GM21723 (cell line): ENCODE measurements around the gene FLII.
"Not testable (repeated sequence)": the region's sequence is repeated elsewhere in the genome, so short reads cannot be mapped to it uniquely, and the experiment has no call there.

Experiments used
- ATAC-seq: cut with Tn5 transposase; IDR thresholded peaks from one replicate; pipeline ENCODE4 v1.9.1; 2021; ENCODE audit warnings: mild to moderate bottlenecking, moderate library complexity; ENCODE audit not compliant: unreplicated experiment

Gene FLII

GRCh38 chr17:18224387-18225120 lies 34.0 kb downstream of the FLII start:
- no peak for ATAC-seq

DNA sequence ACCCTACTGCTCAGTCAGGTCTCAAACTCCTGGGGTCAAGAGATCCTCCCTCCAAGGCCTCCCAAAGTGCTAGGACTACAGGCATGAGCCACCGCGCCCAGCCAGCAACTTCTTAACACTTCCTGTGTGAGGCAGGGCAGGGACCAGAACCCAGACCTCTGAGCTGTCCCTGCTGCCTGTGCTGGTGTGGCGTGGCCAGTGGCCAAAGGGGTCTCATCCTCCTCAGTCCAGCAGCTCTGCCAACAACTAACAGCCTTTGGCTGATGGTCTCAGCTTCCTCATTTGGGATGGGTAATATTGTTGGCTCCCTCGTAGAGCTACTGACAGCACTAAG lies 34.5 kb downstream of the FLII start:
- ATAC-seq = no peak

DNA sequence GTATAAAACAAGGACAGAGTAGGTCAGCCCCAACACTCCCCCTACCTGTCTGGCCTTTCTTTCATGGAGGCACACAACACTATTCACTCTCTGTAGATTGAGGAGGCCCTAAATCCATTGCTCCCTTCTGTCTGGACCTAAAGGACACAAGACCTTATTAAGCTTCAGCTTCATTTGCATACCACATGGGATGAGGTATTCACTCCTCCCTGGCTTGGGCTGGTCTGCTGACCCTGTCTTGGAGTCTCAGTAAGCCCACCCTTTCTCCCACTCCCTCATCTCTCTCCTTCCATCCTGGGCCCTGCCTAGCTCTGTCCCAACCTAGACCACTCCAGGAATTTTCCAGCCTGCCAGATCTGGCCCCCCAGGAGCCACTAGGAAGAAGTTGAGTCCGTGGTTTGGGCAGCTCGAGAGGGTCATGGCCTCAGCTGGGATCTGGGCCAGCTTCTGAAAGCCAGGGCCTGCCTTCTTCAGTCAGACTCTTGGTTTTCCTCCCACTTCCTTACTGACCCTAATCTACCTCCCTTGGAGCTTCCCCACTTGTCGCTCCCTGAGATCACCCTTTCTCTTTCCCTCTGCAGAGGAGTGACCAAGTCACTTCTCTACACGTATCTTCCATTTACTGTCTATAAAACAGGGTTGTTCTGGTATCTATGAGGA lies 39.7 kb downstream of the FLII start:
- no peak for ATAC-seq

GRCh38 chr17:18217412-18218015 lies 41.0 kb downstream of the FLII start:
- ATAC-seq = no peak

DNA sequence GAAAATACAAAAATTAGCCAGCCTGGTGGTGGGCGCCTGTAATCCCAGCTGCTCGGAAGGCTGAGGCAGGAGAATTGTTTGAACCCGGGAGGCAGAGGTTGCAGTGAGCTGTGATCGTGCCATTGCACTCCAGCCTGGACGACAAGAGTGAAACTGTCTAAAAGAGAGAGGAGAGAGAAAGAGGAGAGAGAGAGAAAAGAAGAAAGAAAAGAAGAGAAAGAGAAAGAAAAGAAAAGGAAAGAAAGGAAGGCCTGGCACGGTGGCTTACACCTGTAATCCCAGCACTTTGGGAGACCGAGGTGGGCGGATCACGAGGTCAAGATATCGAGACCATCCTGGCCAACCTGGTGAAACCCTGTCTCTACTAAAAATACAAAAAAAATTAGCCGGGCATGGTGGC lies 41.6 kb downstream of the FLII start:
- not testable (repeated sequence) for ATAC-seq

GRCh38 chr17:18213666-18214270 lies 44.8 kb downstream of the FLII start:
- ATAC-seq = no peak

GRCh38 chr17:18208092-18208491 lies 50.4 kb downstream of the FLII start:
- no peak for ATAC-seq

DNA sequence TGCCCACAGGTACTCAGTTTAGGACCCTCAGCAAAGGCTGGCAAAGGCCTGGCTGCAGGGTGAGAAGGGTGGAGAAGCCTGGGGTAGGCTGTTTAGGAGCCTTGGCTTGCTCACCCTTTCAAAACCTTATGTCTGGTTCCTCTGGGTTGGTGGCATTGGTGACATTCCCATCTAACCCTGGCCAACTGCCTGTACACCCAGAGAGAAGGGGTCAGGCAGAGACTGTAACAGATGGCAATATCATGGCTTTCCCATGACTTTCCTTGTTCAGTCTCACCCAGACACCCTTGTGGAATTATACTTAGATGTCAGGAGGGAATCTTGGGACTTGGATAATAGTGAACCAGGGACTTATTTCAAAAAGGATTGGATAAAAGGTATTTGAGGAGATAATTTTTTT lies 51.6 kb downstream of the FLII start:
- no peak for ATAC-seq

GRCh38 chr17:18205861-18206260 lies 52.7 kb downstream of the FLII start:
- ATAC-seq = no peak

DNA sequence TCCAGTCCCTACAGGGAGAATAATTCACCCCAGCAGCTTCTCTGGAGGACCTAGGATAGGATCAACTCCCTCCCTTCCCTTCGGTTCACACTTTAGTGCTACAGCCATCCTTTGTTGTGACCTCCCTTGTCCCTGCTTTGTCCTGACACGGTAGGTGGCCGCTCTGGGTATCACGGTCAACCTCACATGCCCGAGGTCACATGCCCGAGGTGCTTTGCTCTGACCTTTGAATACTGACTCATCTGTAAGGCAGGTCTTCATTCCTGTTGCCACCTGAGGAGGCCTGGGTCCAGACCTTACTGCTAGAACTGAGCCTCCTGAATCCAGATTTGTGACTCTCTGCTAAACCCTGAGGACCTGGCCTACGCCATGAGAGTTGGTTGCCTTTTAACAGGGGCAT lies 55.2 kb downstream of the FLII start:
- no peak for ATAC-seq

DNA sequence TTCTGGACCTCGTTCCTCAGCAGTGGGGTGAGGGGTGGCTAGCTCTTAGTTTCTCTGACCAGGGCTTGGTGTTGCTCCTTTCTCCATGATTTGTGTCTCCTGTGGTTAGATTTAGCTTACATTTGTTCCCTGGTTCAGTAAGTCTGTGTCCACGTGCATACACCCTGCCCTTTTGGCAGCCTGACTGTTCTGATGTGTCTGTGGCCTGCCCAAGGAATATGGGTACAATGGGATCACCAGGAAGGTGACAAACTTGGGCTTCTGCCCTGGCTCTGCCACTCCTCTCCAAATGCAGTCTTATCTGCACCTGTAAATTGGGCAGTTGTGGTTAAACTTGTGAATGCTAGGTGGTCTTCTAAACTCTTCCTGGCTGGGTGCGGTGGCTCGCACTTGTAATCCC lies 57.4 kb downstream of the FLII start:
- ATAC-seq = no peak

GRCh38 chr17:18198530-18198929 lies 60.0 kb downstream of the FLII start:
- ATAC-seq = no peak

- ATAC-seq = no peak
Measured at GRCh38 chr17:18197535-18198194, 60.9 kb downstream of the FLII start.

GRCh38 chr17:18195246-18195645 lies 63.3 kb downstream of the FLII start:
- no peak for ATAC-seq
